NB4 (cell line): ENCODE measurements around the gene CAMK2A.

ENCODE experiments used
- POLR2A ChIP-seq: IDR thresholded peaks from 2 replicates; pipeline ENCODE4 v1.6.1; 2011; ENCODE audit warnings: mild to moderate bottlenecking; ENCODE audit not compliant: insufficient read length; ENCODE audit errors: extremely low read depth
- TF ChIP-seq, protein P1 (sequence below): IDR thresholded peaks from one replicate; pipeline ENCODE4 v1.5.1; 2012; ENCODE audit warnings: low read depth, low read length

DNA sequence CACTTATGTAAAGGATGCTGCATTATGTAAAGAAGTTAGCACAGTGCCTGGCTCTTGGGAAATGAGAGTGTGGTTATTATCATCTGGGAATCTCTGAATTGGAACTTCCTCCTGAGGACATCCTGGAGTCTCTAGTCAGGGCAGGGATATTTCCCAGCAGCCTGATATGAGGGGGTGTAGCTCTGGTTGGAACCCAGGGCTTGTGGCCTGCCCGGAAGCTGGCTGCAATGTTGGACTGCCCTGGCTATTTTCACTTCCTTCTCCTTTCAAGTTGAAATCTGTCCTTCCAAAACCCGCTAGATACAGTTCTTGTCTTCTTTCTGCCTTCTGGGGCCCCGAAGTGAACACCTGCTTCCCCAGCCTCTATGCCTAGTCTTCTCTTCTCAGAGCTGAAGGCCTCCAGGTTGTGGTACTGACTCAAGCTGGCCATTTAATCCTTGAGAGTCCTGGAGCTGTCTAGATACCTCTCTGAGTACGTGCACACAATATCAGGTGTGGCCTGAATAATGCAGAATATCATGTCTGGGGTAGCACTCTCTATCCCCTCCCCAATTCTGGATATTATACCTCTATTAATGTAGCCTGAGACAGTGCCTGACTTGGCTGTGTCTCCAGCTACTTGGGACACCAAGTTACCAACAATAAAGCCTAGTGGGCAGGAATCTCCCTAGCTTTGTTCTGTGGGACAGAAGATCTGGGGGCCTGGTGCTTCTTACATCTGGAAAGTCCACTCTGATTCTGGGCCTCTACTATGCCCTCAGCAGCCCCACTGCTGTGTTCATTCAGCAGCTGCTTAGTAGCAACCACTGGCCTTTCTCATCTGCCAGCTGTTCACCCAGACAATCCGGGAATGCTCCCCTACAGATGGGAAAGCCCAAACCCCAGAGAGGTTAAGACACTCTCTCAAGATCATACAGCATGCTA lies 54.7 kb downstream of the CAMK2A start:
- TF ChIP-seq, protein P1, sequence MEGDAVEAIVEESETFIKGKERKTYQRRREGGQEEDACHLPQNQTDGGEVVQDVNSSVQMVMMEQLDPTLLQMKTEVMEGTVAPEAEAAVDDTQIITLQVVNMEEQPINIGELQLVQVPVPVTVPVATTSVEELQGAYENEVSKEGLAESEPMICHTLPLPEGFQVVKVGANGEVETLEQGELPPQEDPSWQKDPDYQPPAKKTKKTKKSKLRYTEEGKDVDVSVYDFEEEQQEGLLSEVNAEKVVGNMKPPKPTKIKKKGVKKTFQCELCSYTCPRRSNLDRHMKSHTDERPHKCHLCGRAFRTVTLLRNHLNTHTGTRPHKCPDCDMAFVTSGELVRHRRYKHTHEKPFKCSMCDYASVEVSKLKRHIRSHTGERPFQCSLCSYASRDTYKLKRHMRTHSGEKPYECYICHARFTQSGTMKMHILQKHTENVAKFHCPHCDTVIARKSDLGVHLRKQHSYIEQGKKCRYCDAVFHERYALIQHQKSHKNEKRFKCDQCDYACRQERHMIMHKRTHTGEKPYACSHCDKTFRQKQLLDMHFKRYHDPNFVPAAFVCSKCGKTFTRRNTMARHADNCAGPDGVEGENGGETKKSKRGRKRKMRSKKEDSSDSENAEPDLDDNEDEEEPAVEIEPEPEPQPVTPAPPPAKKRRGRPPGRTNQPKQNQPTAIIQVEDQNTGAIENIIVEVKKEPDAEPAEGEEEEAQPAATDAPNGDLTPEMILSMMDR = no peak
- TF ChIP-seq POLR2A = no peak
